Measurements from ENCODE around the gene SPATA31E1.

The SPATA31E1 gene

GRCh38 chr9:87863882-87864465, 18.7 kb upstream of the SPATA31E1 start:
- no peak for DNase-seq

- DNase-seq, result no peak
Measured at GRCh38 chr9:87864915-87865314, 17.8 kb upstream of the SPATA31E1 start.

GRCh38 chr9:87865626-87866025, 17.1 kb upstream of the SPATA31E1 start:
- DNase-seq, result no peak

- no peak for DNase-seq
Measured at GRCh38 chr9:87867391-87867790, 15.3 kb upstream of the SPATA31E1 start.

GRCh38 chr9:87868175-87868574, 14.5 kb upstream of the SPATA31E1 start:
- DNase-seq, result no peak

GRCh38 chr9:87868635-87869034, 14.0 kb upstream of the SPATA31E1 start:
- no peak for DNase-seq

- no peak for DNase-seq
Measured at GRCh38 chr9:87869082-87869481, 13.6 kb upstream of the SPATA31E1 start.

GRCh38 chr9:87871425-87872078, 11.1 kb upstream of the SPATA31E1 start:
- DNase-seq, result no peak

- DNase-seq, result no peak
Measured at GRCh38 chr9:87872079-87872624, 10.5 kb upstream of the SPATA31E1 start.

GRCh38 chr9:87873607-87874303, 8.9 kb upstream of the SPATA31E1 start:
- no peak for DNase-seq

GRCh38 chr9:87874304-87874623, 8.4 kb upstream of the SPATA31E1 start:
- no peak for DNase-seq

GRCh38 chr9:87875060-87875459, 7.6 kb upstream of the SPATA31E1 start:
- no peak for DNase-seq

GRCh38 chr9:87875831-87876545, 6.7 kb upstream of the SPATA31E1 start:
- no peak for DNase-seq

- DNase-seq, result no peak
Measured at GRCh38 chr9:87876708-87877107, 6.0 kb upstream of the SPATA31E1 start.

- DNase-seq, result no peak
Measured at GRCh38 chr9:87878989-87879511, 3.6 kb upstream of the SPATA31E1 start.

GRCh38 chr9:87880116-87880515, 2.6 kb upstream of the SPATA31E1 start:
- DNase-seq, result no peak

- no peak for DNase-seq
Measured at GRCh38 chr9:87880683-87881082, 2.0 kb upstream of the SPATA31E1 start.

- DNase-seq, result no peak
Measured at GRCh38 chr9:87883274-87883673, 597 bp downstream of the SPATA31E1 start.

- no peak for DNase-seq
Measured at GRCh38 chr9:87883990-87884389, 1.3 kb downstream of the SPATA31E1 start.

GRCh38 chr9:87884578-87885459, 2.1 kb downstream of the SPATA31E1 start:
- no peak for DNase-seq

GRCh38 chr9:87885484-87886189, 3.0 kb downstream of the SPATA31E1 start:
- DNase-seq, result no peak

All from NCI-H146 (cell line).